Measurements from ENCODE around the gene CAMKMT.

GRCh38 chr2:44638649-44639048 is 276.9 kb downstream of the CAMKMT start:
- no peak for TF ChIP-seq CTCF (conservative IDR thresholded peaks at IDR 0.05; ENCODE audit: low read depth, low read length)
- no peak for TF ChIP-seq EZH2phosphoT487 (IDR thresholded peaks at IDR 0.05; ENCODE audit: borderline replicate concordance, low read length)
- no peak for TF ChIP-seq EZH2 (IDR thresholded peaks at IDR 0.05; ENCODE audit: low read length, unreplicated experiment)

Data from PC-3 (cell line).